Activated B cell treated with CpG ODN at 0.5 μM for 24 hours (primary cell): Measurements from ENCODE around the gene P2RY8. TPM values are rescaled to one million over a fixed set of nuclear protein-coding genes. Genes with fewer than 3 reads are reported as not detected.
"Not testable (repeated sequence)": the region's sequence is repeated elsewhere in the genome, so short reads cannot be mapped to it uniquely, and the experiment has no call there.

Source experiments
- ATAC-seq: fragments of 200-7000 bp; cut with Tn5 transposase; one replicate; pipeline ENCODE4 v1.10.0; 2021; ENCODE audit warnings: low read depth, mild to moderate bottlenecking, moderate library complexity
- CTCF ChIA-PET: fragments of 350-600 bp; sonication (Branson Sonifier 250); formaldehyde crosslinking; loops from one replicate; lab custom pipeline; 2021; ENCODE audit warnings: antibody characterized with exemption; lab: Charles Lee
- POLR2A ChIA-PET: fragments of 350-600 bp; sonication (Branson Sonifier 250); formaldehyde crosslinking; loops from one replicate; lab custom pipeline; 2021; ENCODE audit warnings: antibody characterized with exemption; lab: Charles Lee
- DNase-seq: peaks from one replicate; pipeline ENCODE4 v3.0.0; 2022
- H3K27ac Mint-ChIP-seq: one replicate; pipeline ENCODE4 v1.8.0; 2020; ENCODE audit warnings: mixed read lengths
- H3K27me3 Mint-ChIP-seq: one replicate; pipeline ENCODE4 v1.8.0; 2021; ENCODE audit warnings: mixed read lengths
- H3K36me3 Mint-ChIP-seq: one replicate; pipeline ENCODE4 v1.8.0; 2021; ENCODE audit warnings: low read depth, mixed read lengths
- H3K4me1 Mint-ChIP-seq: one replicate; pipeline ENCODE4 v1.8.0; 2021; ENCODE audit warnings: mixed read lengths
- H3K4me3 Mint-ChIP-seq: one replicate; pipeline ENCODE4 v1.8.0; 2020; ENCODE audit warnings: mild to moderate bottlenecking, mixed read lengths
- H3K9me3 Mint-ChIP-seq: one replicate; pipeline ENCODE4 v1.8.0; 2020; ENCODE audit warnings: mixed read lengths
- CTCF ChIP-seq: fragments of 200-600 bp; IDR thresholded peaks from one replicate; pipeline ENCODE4 v1.8.0; 2022; ENCODE audit warnings: antibody characterized with exemption, mild to moderate bottlenecking
- intact Hi-C: fragments of 100-400 bp; cut with micrococcal nuclease; formaldehyde crosslinking; loops from one replicate; pipeline ENCODE4 v1.15.1; 2024
- total RNA-seq: library from RNA; stranded (reverse); gene quantifications from 2 replicates; pipeline ENCODE4 v1.2.3, GENCODE V29; 2022

P2RY8 gene
- total RNA-seq, 1 donor from 2014 or later: 332 TPM

- intact Hi-C loops: loop anchor here (10.0 kb wide), 1 partner anchor 254 kb away; no protein-coding TSS in a partner anchor
- Mint-ChIP-seq H3K9me3 (no peaks in the 10 kb centered on the region), H3K4me1 (peaks cover 16% of the 10 kb centered on the region), H3K27ac (peak overlapping the region; percentile 19), H3K36me3 (no peaks in the 10 kb centered on the region), H3K4me3 (peak overlapping the region; percentile 4), H3K27me3 (no peaks in the 10 kb centered on the region)
- ATAC-seq (peak; percentile 26), DNase-seq (no peak)
- POLR2A ChIA-PET: no interaction called here
- CTCF ChIA-PET: no interaction called here
- TF ChIP-seq CTCF: no peak
These were observed 41.7 kb upstream of the P2RY8 start for GRCh38 chrX:1578511-1579173.

- H3K27me3 Mint-ChIP-seq: no peaks in the 10 kb centered on the region
- ChIA-PET POLR2A (no interaction called here), CTCF (no interaction called here)
- no peak for TF ChIP-seq CTCF
- H3K27ac Mint-ChIP-seq: no peak overlapping the region
- H3K4me1 Mint-ChIP-seq: peaks cover 8% of the 10 kb centered on the region
- no peaks in the 10 kb centered on the region for H3K9me3 Mint-ChIP-seq
- intact Hi-C loops: loop anchor here (10.0 kb wide), 1 partner anchor 253 kb away; no protein-coding TSS in a partner anchor
- H3K36me3 Mint-ChIP-seq: no peaks in the 10 kb centered on the region
- ATAC-seq (no peak), DNase-seq (no peak)
- H3K4me3 Mint-ChIP-seq: no peak overlapping the region
These were observed 40.9 kb upstream of the P2RY8 start for GRCh38 chrX:1577845-1578244.

GRCh38 chrX:1576201-1576992, 39.4 kb upstream of the P2RY8 start:
- no peak for TF ChIP-seq CTCF
- Mint-ChIP-seq H3K27me3 (no peaks in the 10 kb centered on the region), H3K4me1 (peaks cover 5% of the 10 kb centered on the region), H3K36me3 (no peaks in the 10 kb centered on the region), H3K27ac (no peak overlapping the region), H3K4me3 (no peak overlapping the region), H3K9me3 (no peaks in the 10 kb centered on the region)
- ATAC-seq (no peak), DNase-seq (no peak)
- intact Hi-C loops: loop anchor here (10.0 kb wide), 1 partner anchor 252 kb away; no protein-coding TSS in a partner anchor
- POLR2A ChIA-PET: no interaction called here
- CTCF ChIA-PET: no interaction called here

GRCh38 chrX:1574181-1574580, 37.2 kb upstream of the P2RY8 start:
- CTCF ChIA-PET, DNase-seq, H3K36me3 Mint-ChIP-seq, H3K27me3 Mint-ChIP-seq, H3K27ac Mint-ChIP-seq, ATAC-seq, POLR2A ChIA-PET, H3K9me3 Mint-ChIP-seq, H3K4me3 Mint-ChIP-seq: not testable (repeated sequence)
- peaks cover 14% of the 10 kb centered on the region for H3K4me1 Mint-ChIP-seq
- intact Hi-C loops: loop anchor here (10.0 kb wide), 1 partner anchor 249 kb away; no protein-coding TSS in a partner anchor

GRCh38 chrX:1564750-1565683, 28.0 kb upstream of the P2RY8 start:
- ChIA-PET POLR2A (no interaction called here), CTCF (no interaction called here)
- ATAC-seq (peak; percentile 49), DNase-seq (no peak)
- H3K9me3 Mint-ChIP-seq: no peaks in the 10 kb centered on the region
- no peak for TF ChIP-seq CTCF
- peaks cover 3% of the 10 kb centered on the region for H3K27me3 Mint-ChIP-seq
- intact Hi-C loops: no loop called here
- peaks cover 39% of the 10 kb centered on the region for H3K4me1 Mint-ChIP-seq
- no peak overlapping the region for H3K4me3 Mint-ChIP-seq
- no peak overlapping the region for H3K27ac Mint-ChIP-seq
- H3K36me3 Mint-ChIP-seq: no peaks in the 10 kb centered on the region

GRCh38 chrX:1564077-1564476, 27.1 kb upstream of the P2RY8 start:
- H3K4me3 Mint-ChIP-seq, H3K27ac Mint-ChIP-seq, H3K9me3 Mint-ChIP-seq, H3K36me3 Mint-ChIP-seq, H3K27me3 Mint-ChIP-seq, DNase-seq, POLR2A ChIA-PET, intact Hi-C loops, ATAC-seq, CTCF ChIA-PET: not testable (repeated sequence)
- peaks cover 40% of the 10 kb centered on the region for H3K4me1 Mint-ChIP-seq
